GM12878 (cell line): ENCODE data around the gene TCL1B. TPM values are rescaled to one million over a fixed set of nuclear protein-coding genes. Genes with fewer than 3 reads are reported as not detected.

Experiments
- ASH2L ChIP-seq: fragments of 300-600, 200-600 bp; sonication (generic); IDR thresholded peaks from 2 replicates; pipeline ENCODE4 v1.6.1; 2017; ENCODE audit warnings: low read depth, mild to moderate bottlenecking, borderline replicate concordance
- BCL3 ChIP-seq: IDR thresholded peaks from 2 replicates; pipeline ENCODE4 v1.6.1; 2011; ENCODE audit warnings: borderline replicate concordance, low read depth, mild to moderate bottlenecking, moderate library complexity, low read length; ENCODE audit not compliant: insufficient read depth, poor library complexity, severe bottlenecking
- BCLAF1 ChIP-seq: fragments of 450-650 bp; IDR thresholded peaks from 2 replicates; pipeline ENCODE4 v1.6.1; 2017; ENCODE audit warnings: antibody characterized with exemption, mild to moderate bottlenecking, moderate library complexity
- CBX3 ChIP-seq: fragments of 200-600 bp; sonication (generic); IDR thresholded peaks from 2 replicates; pipeline ENCODE4 v1.6.1; 2016; ENCODE audit warnings: low read depth, borderline replicate concordance
- KAT2A ChIP-seq: conservative IDR thresholded peaks from 2 replicates; pipeline ENCODE4 v1.6.1; 2011; ENCODE audit warnings: low read depth, low read length; ENCODE audit not compliant: control insufficient read depth
- RB1 ChIP-seq: fragments of 450-650 bp; formaldehyde crosslinking; IDR thresholded peaks from 2 replicates; pipeline ENCODE4 v1.6.1; 2017; ENCODE audit warnings: mild to moderate bottlenecking, borderline replicate concordance
- RBBP5 ChIP-seq: fragments of 200-600 bp; sonication (generic); conservative IDR thresholded peaks from 2 replicates; pipeline ENCODE4 v1.6.1; 2016
- polyA plus RNA-seq, 11 experiments: library from polyadenylated mRNA; depleted of rRNA in 4 of 11; unstranded in 6 of 11; stranded (reverse) in 5 of 11; fragments of >200 nt; fragmentation: Nextera tagmentation in 4 of 11; fragmentation: Illumina TruSeq in 1 of 11; extraction: Ambion mirVana in 4 of 11; extraction: Trizol in 1 of 11; gene quantifications; 1 replicate in 1 of 11; 2 replicates in 10 of 11; pipeline versions ENCODE4 v1.2.1 to v1.2.3, GENCODE V29; 2011 to 2016; ENCODE audit warnings: inconsistent platforms in 2 of 11, missing spikeins in 2 of 11, low read depth in 1 of 11
- total RNA-seq, 4 experiments: library from RNA; depleted of rRNA in 3 of 4; stranded (reverse); fragments of >200 nt in 3 of 4; fragmentation: Illumina TruSeq in 1 of 4; extraction: Trizol in 1 of 4; gene quantifications; 2 replicates each; pipeline versions ENCODE4 v1.2.1 to v1.2.3, GENCODE V29; 2013 to 2021

Gene TCL1B
- total and polyA plus RNA-seq, 10 of the 15 experiments (the other 5 are each of a cell fraction or from before 2014, with no cell fraction given): 0.10 to 0.18 (median 0.13) TPM; not detected in 6

DNA sequence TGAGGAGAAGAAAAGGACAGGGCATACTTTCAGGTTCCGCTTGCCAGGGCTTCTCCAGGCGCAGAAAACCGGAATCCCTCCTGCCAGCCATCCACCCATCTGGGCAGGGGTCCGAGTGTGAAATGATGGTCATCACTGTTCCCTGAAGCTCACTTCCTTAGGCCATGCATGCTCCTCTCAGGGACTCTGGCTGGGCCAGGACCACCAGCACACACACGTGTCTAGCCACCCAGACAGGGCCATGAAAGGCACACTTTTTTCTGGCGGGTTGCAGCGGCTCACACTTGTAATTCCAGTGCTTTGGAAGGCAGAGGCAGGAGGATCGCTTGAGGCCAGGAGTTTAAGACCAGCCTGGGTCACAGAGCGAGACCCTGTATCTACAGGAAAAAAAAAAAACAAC, 26.2 kb downstream of the TCL1B start (continued):
- no peak for TF ChIP-seq BCL3
- no peak for TF ChIP-seq BCLAF1
- TF ChIP-seq CBX3: no peak
- no peak for TF ChIP-seq KAT2A
- no peak for TF ChIP-seq RB1
- TF ChIP-seq ASH2L: no peak
- no peak for TF ChIP-seq RBBP5
